MM.1S (cell line): ENCODE measurements around the gene DMRTB1.

Experiments used
- DNase-seq: peaks from one replicate; pipeline ENCODE4 v3.0.0-alpha.2; 2015
- H2AFZ ChIP-seq: fragments of 300-600 bp; sonication (generic); 2 replicates; pipeline ENCODE4 v1.6.0; 2016; ENCODE audit warnings: antibody characterized with exemption, low read length
- H3F3A ChIP-seq: fragments of 300-600 bp; sonication (generic); 2 replicates; pipeline ENCODE4 v1.6.1; 2016; ENCODE audit warnings: mild to moderate bottlenecking, antibody characterized with exemption, low read length, moderate library complexity, mixed read lengths; ENCODE audit not compliant: insufficient read depth
- H3K27ac ChIP-seq: fragments of 300-600 bp; sonication (generic); 2 replicates; pipeline ENCODE4 v1.5.1; 2016; ENCODE audit warnings: mild to moderate bottlenecking, low read length
- H3K27me3 ChIP-seq: fragments of 300-600 bp; sonication (generic); replicated peaks from 2 replicates; pipeline ENCODE4 v1.6.0; 2016; ENCODE audit warnings: low read length; ENCODE audit not compliant: insufficient read depth
- H3K36me3 ChIP-seq: fragments of 300-600 bp; sonication (generic); replicated peaks from 2 replicates; pipeline ENCODE4 v1.6.1; 2016; ENCODE audit warnings: mild to moderate bottlenecking, low read length, mixed read lengths; ENCODE audit not compliant: insufficient read depth
- H3K4me1 ChIP-seq: fragments of 300-600 bp; sonication (generic); 2 replicates; pipeline ENCODE4 v1.6.1; 2016; ENCODE audit warnings: low read length, mixed read lengths
- H3K4me2 ChIP-seq: fragments of 300-600 bp; sonication (generic); 2 replicates; pipeline ENCODE4 v1.6.0; 2016; ENCODE audit warnings: low read depth, low read length
- H3K4me3 ChIP-seq: fragments of 300-600 bp; sonication (generic); 2 replicates; pipeline ENCODE4 v1.5.1; 2016; ENCODE audit warnings: low read length, mixed read lengths
- H3K79me2 ChIP-seq: fragments of 300-600 bp; sonication (generic); 2 replicates; pipeline ENCODE4 v1.6.1; 2016; ENCODE audit warnings: mixed run types, low read length, mixed read lengths
- H3K9ac ChIP-seq: fragments of 300-600 bp; sonication (generic); 2 replicates; pipeline ENCODE4 v1.6.1; 2016; ENCODE audit warnings: low read length, mixed read lengths
- H3K9me2 ChIP-seq: fragments of 300-600 bp; sonication (generic); replicated peaks from 2 replicates; pipeline ENCODE4 v1.6.1; 2016; ENCODE audit warnings: mild to moderate bottlenecking, low read length, mixed read lengths; ENCODE audit not compliant: insufficient read depth
- H3K9me3 ChIP-seq: fragments of 300-600 bp; sonication (generic); replicated peaks from 2 replicates; pipeline ENCODE4 v1.6.1; 2016; ENCODE audit warnings: mild to moderate bottlenecking, low read length, mixed read lengths; ENCODE audit not compliant: insufficient read depth
- H4K20me1 ChIP-seq: fragments of 300-600 bp; sonication (generic); 2 replicates; pipeline ENCODE4 v1.6.1; 2016; ENCODE audit warnings: mild to moderate bottlenecking, low read length, moderate library complexity, mixed read lengths; ENCODE audit not compliant: insufficient read depth
- EZH2 ChIP-seq: fragments of 300-600 bp; sonication (generic); optimal IDR thresholded peaks from 2 replicates; pipeline ENCODE3; 2017; ENCODE audit warnings: low read depth, mild to moderate bottlenecking, antibody characterized with exemption, low read length, mixed read lengths
- EZH2phosphoT487 ChIP-seq: fragments of 300-600 bp; sonication (generic); IDR thresholded peaks from 2 replicates; pipeline ENCODE4 v1.6.1; 2018; ENCODE audit warnings: antibody characterized with exemption, low read length
- TF ChIP-seq, protein P1 (sequence below): fragments of 300-600 bp; sonication (generic); IDR thresholded peaks from 2 replicates; pipeline ENCODE4 v1.5.1; 2016; ENCODE audit warnings: antibody characterized with exemption, low read length, mixed read lengths

The DMRTB1 gene

DNA sequence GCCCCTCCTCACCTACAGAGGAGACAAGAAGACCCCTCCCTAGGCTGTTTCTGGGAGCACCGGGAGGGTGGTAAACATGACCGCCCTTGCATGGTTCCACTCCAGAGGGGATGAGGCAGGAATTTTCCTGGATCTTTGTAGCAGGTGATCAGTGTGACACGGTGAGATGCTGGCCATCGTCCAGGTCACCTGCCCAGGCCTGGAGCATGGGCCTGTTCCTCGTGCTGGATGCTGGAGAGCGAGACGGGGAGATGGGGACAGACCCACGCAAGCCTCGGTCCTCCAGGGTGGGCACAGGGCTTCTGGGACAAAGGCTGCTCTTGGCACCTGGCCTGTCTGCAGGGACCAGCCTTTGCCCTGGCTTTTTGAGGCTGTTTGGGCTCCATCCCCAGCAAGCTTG, 46.2 kb downstream of the DMRTB1 start:
- Histone ChIP-seq H3K9me3 (no peaks in the 10 kb centered on the region), H2AFZ (no peak overlapping the region), H3K9me2 (no peaks in the 10 kb centered on the region), H3K9ac (no peak overlapping the region), H3K27me3 (peaks cover 7% of the 10 kb centered on the region; the same call in 1 of the 2 replicates), H3K4me1 (no peaks in the 10 kb centered on the region), H3K4me2 (no peak overlapping the region), H3K4me3 (no peak overlapping the region), H3K79me2 (no peaks in the 10 kb centered on the region), H3K27ac (no peak overlapping the region), H3K36me3 (no peaks in the 10 kb centered on the region), H3F3A (no peaks in the 10 kb centered on the region), H4K20me1 (no peaks in the 10 kb centered on the region)
- TF ChIP-seq EZH2 (no peak), EZH2phosphoT487 (no peak)
- TF ChIP-seq, protein P1, sequence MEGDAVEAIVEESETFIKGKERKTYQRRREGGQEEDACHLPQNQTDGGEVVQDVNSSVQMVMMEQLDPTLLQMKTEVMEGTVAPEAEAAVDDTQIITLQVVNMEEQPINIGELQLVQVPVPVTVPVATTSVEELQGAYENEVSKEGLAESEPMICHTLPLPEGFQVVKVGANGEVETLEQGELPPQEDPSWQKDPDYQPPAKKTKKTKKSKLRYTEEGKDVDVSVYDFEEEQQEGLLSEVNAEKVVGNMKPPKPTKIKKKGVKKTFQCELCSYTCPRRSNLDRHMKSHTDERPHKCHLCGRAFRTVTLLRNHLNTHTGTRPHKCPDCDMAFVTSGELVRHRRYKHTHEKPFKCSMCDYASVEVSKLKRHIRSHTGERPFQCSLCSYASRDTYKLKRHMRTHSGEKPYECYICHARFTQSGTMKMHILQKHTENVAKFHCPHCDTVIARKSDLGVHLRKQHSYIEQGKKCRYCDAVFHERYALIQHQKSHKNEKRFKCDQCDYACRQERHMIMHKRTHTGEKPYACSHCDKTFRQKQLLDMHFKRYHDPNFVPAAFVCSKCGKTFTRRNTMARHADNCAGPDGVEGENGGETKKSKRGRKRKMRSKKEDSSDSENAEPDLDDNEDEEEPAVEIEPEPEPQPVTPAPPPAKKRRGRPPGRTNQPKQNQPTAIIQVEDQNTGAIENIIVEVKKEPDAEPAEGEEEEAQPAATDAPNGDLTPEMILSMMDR: no peak
- no peak for DNase-seq

DNA sequence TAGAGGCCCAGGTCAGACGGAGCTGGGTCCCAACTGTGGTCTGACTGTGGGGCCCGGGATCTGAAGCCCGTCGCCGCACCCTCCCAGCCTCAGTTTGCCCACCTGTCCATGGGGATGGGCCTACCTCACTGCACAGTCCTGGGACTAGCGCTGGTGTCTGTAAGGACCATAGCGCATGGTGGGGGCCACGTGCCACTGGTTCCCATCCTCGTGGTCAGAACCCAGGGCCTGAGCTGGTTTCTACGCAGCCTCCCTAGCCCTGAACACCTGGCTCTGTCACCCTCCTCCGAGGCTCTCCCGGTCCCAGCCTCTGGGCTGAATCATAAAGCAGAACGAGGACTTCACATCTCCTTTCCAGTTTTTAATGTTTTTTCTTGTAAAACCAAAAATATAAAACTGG, 46.7 kb downstream of the DMRTB1 start:
- Histone ChIP-seq H3K4me2 (no peak overlapping the region), H3K27ac (no peak overlapping the region), H3K79me2 (no peaks in the 10 kb centered on the region), H3K4me3 (no peak overlapping the region), H2AFZ (no peak overlapping the region), H3K4me1 (no peaks in the 10 kb centered on the region), H3K9me3 (no peaks in the 10 kb centered on the region), H3K9me2 (no peaks in the 10 kb centered on the region), H4K20me1 (no peaks in the 10 kb centered on the region), H3K9ac (no peak overlapping the region), H3F3A (no peaks in the 10 kb centered on the region), H3K36me3 (no peaks in the 10 kb centered on the region), H3K27me3 (peaks cover 7% of the 10 kb centered on the region; the same call in 1 of the 2 replicates)
- DNase-seq: no peak
- TF ChIP-seq, protein P1: no peak
- no peak for TF ChIP-seq EZH2
- TF ChIP-seq EZH2phosphoT487: no peak

DNA sequence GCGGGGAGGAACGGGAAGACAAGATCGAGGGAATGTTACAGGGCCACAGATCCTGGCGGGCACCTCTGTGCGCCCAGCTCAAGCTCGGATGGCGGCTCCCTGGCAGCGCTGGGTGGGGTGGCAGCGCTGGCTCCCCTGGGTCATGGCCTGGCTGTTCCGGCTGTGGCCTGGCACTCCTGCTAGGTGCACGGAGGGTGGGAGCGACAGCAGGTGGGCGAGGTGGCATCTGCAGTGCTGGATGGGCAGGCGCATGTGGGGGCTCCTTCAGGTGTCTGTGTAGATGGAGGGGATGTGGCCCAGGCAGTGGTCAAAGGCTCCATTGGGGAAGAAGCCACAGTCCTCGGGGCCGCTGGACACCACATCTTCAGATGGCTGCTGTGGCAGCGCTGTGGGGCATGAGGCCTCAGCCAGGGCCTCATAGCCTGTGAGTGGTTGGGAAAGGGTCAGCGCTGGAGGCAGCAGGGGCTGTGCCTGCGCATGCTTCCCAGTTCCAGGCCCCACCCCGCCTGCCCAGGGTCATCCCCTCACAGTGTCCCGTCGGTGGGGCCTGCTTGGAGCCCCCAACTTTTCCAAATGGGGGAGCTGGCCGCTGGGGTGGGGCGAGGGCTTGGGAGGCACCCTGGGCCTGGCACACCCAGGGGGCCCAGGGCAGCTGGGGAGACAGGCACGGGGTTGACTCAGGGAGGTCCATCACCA, 47.3 kb downstream of the DMRTB1 start:
- Histone ChIP-seq H4K20me1 (no peaks in the 10 kb centered on the region), H3K79me2 (no peaks in the 10 kb centered on the region), H3K27me3 (peaks cover 2% of the 10 kb centered on the region; the same call in 1 of the 2 replicates), H3K9me2 (no peaks in the 10 kb centered on the region), H3K9ac (no peak overlapping the region), H3F3A (no peaks in the 10 kb centered on the region), H3K4me1 (no peaks in the 10 kb centered on the region), H2AFZ (no peak overlapping the region), H3K36me3 (no peaks in the 10 kb centered on the region), H3K4me2 (no peak overlapping the region), H3K9me3 (no peaks in the 10 kb centered on the region), H3K27ac (no peak overlapping the region), H3K4me3 (no peak overlapping the region)
- TF ChIP-seq, protein P1: no peak
- TF ChIP-seq EZH2phosphoT487 (no peak), EZH2 (no peak)
- DNase-seq: no peak
